ENCODE measurements around the gene CIAO3. TPM values are rescaled to one million over a fixed set of nuclear protein-coding genes. Genes with fewer than 3 reads are reported as not detected.
A peak's percentile ranks its signal among the peaks of the same experiment; 100 is the strongest.
"Not testable (repeated sequence)": the region's sequence is repeated elsewhere in the genome, so short reads cannot be mapped to it uniquely, and the experiment has no call there.

Gene CIAO3
- total RNA-seq, 1 donor = 37.1 TPM

DNA sequence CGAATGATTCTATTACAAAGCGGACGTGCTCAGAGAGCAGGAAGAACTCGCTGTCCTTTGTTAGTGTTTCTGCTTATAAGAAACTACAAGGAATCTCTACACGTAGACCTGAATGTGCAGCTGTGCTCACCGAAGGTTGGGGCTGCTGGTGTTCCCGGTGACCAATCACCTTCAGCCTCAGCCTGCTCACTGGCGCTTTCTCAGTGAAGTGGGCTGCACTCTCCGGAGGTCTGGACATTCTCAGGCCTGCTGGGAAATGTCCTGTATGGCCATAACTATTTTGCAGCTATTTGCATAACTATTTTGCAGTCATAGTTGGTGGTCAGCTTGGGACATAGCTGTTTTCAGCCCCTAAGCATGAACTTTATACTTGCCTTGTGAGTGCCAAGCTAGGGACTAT is 9.7 kb upstream of the CIAO3 start:
- peak; percentile 48 for DNase-seq (ENCODE audit: low read depth)
- no peak for TF ChIP-seq CTCF (IDR thresholded peaks at IDR 0.05; ENCODE audit: insufficient read depth, low read depth, low read length)
- H3K4me3 ChIP-seq (ENCODE audit: low read depth, low read length) = no peak overlapping the region

DNA sequence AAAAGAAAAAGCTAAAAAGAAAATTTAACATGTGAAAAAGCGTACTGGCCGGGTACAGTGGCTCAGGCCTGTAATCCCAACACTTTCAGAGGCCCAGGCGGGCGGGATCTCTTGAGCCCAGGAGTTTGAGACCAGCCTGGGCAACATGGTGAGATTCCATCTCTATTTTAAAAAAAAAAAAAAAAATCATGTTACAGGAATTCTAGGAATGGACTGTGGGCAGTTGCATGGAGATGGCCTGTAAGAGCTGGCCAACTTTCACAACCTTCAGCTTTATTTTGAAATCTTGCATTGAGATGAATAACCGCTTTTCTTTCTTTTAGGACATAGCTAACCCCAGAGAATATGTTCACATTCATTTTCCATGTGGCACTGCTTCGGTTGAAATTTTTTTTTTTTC is 8.2 kb upstream of the CIAO3 start:
- no peak for TF ChIP-seq CTCF (IDR thresholded peaks at IDR 0.05; ENCODE audit: insufficient read depth, low read depth, low read length)
- H3K4me3 ChIP-seq (ENCODE audit: low read depth, low read length) = no peak overlapping the region
- DNase-seq (ENCODE audit: low read depth) = peak; percentile 80

GRCh38 chr16:747978-748746 is 7.4 kb upstream of the CIAO3 start:
- H3K4me3 ChIP-seq (ENCODE audit: low read depth, low read length) = no peak overlapping the region
- TF ChIP-seq CTCF (IDR thresholded peaks at IDR 0.05; ENCODE audit: insufficient read depth, low read depth, low read length) = no peak
- no peak for DNase-seq (ENCODE audit: low read depth)

DNA sequence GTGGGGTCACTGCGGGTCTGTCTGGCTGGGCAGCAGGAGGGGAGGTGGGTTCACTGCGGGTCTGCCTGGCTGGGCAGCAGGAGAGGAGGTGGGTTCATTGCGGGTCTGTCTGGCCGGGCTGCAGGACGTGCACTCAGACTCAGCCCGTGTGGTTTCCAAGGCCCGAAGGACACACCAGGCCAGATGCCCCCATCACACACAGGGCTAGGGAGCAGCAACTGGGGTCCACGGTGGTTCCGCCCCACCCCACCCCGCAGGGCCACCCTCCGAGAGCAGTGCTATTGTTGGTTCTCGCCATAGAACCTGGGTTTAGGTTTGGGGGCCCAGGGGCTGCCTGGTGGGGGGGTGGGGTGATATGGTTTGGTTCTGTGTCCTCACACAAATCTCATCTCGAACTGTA is 5.8 kb upstream of the CIAO3 start:
- no peak for DNase-seq (ENCODE audit: low read depth)
- H3K4me3 ChIP-seq (ENCODE audit: low read depth, low read length) = no peak overlapping the region
- TF ChIP-seq CTCF (IDR thresholded peaks at IDR 0.05; ENCODE audit: insufficient read depth, low read depth, low read length) = no peak

DNA sequence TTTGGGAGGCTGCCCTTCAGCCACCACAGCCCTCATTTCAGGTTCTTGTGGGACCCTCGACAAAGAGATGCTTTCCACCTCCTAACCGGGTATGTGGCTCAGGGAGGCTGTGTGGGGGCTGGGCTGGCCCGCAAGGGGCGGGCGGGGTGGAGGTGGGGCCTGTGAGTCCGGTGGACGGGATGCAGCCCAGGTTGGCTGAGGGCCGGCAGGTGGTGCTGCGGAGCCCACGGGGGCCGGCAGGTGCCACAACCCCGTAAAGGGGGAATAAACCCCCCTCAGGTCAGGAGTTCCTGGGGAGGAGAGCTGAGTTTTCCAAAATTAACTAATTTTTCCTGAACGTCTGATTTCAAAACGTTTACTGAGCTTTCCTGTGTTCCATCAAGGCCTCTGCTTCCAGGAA is 4.9 kb upstream of the CIAO3 start:
- no peak overlapping the region for H3K4me3 ChIP-seq (ENCODE audit: low read depth, low read length)
- peak; percentile 11 for TF ChIP-seq CTCF (IDR thresholded peaks at IDR 0.05; ENCODE audit: insufficient read depth, low read depth, low read length)
- DNase-seq (ENCODE audit: low read depth) = no peak

DNA sequence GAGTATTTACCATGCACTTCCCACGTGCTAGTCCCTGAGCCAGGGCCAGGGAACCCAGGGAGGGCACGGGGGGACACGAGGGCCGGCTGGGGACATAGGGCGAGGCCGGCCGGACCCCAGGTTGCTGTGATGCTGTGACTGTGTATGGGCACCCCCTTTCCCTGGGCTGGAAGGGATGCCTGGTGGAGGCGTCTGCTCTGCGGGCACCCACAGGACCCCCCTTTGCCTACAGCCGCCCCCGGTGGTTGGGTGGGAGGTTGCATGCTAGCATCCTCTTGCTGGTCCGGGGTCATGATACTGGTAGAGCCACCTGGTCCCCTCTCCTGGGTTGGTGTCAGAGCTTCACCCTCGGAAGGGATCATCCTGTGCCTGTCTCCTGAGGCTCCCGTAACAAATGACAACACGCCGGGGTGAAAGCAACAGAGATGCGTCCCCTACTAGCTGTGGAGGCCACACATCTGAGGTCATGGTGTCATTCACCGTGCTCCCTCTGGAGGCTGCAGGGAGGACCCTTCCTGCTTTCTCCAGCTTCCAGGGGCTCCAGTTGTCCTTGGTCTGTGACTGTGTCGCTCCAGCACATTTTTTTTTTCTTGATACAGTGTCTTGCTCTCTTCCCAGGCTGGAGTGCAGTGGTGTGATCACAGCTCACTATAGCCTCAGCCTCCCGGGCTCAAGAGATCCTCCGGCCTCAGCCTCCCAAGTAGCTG is 3.1 kb upstream of the CIAO3 start:
- H3K4me3 ChIP-seq (ENCODE audit: low read depth, low read length) = no peak overlapping the region
- TF ChIP-seq CTCF (IDR thresholded peaks at IDR 0.05; ENCODE audit: insufficient read depth, low read depth, low read length) = peak; percentile 12
- DNase-seq (ENCODE audit: low read depth) = no peak

DNA sequence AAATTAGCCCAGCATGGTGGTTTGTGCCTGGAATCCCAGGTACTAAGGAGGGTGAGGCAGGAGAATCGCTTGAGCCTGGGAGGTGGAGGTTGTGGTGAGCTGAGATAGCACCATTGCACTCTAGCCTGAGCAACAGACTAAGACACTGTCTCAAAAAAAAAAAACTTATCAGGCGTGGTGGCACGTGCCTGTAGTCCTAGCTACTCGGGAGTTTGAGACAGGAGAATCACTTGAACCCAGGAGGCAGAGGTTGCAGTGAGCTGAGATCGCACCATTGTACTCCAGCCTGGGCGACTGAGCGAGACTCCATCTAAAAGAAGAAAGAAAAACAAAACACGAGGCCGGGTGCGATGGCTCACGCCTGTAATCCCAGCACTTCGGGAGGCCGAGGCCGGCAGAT is 2.1 kb upstream of the CIAO3 start:
- not testable (repeated sequence) for DNase-seq (ENCODE audit: low read depth); H3K4me3 ChIP-seq (ENCODE audit: low read depth, low read length)

Measured in fibroblast of villous mesenchyme (primary cell).